Stimulated activated CD8-positive, alpha-beta memory T cell treated with anti-CD3 and anti-CD28 coated beads, Interleukin-12 subunit alpha, Interleukin-12 subunit beta, amount 100 ng/mL, for 1 hour (primary cell): ENCODE data around the gene FNDC3B.

Experiments used
- DNase-seq: peaks from one replicate; pipeline ENCODE4 v3.0.0-alpha.2; 2020; ENCODE audit warnings: low read depth

The FNDC3B gene

GRCh38 chr3:172054115-172054764, 14.9 kb downstream of the FNDC3B start:
- no peak for DNase-seq

GRCh38 chr3:172056416-172056815, 17.0 kb downstream of the FNDC3B start:
- DNase-seq: no peak

GRCh38 chr3:172057059-172057458, 17.7 kb downstream of the FNDC3B start:
- no peak for DNase-seq

GRCh38 chr3:172057624-172058327, 18.4 kb downstream of the FNDC3B start:
- DNase-seq: no peak

GRCh38 chr3:172059532-172059931, 20.2 kb downstream of the FNDC3B start:
- no peak for DNase-seq

- no peak for DNase-seq
These were observed 20.9 kb downstream of the FNDC3B start for GRCh38 chr3:172060234-172060633.

GRCh38 chr3:172061724-172062184, 22.4 kb downstream of the FNDC3B start:
- DNase-seq: no peak

GRCh38 chr3:172062761-172063160, 23.4 kb downstream of the FNDC3B start:
- no peak for DNase-seq

GRCh38 chr3:172063456-172064432, 24.4 kb downstream of the FNDC3B start:
- DNase-seq: no peak

- no peak for DNase-seq
These were observed 26.1 kb downstream of the FNDC3B start for GRCh38 chr3:172065527-172065926.

- no peak for DNase-seq
These were observed 26.8 kb downstream of the FNDC3B start for GRCh38 chr3:172065967-172066762.

- DNase-seq: no peak
These were observed 27.8 kb downstream of the FNDC3B start for GRCh38 chr3:172066880-172067796.

GRCh38 chr3:172067837-172068440, 28.6 kb downstream of the FNDC3B start:
- no peak for DNase-seq

GRCh38 chr3:172068977-172069376, 29.6 kb downstream of the FNDC3B start:
- DNase-seq: no peak

- no peak for DNase-seq
These were observed 30.1 kb downstream of the FNDC3B start for GRCh38 chr3:172069478-172069877.

GRCh38 chr3:172070269-172070668, 30.9 kb downstream of the FNDC3B start:
- no peak for DNase-seq

- no peak for DNase-seq
These were observed 31.4 kb downstream of the FNDC3B start for GRCh38 chr3:172070802-172071201.

GRCh38 chr3:172071780-172072330, 32.5 kb downstream of the FNDC3B start:
- DNase-seq: no peak

GRCh38 chr3:172072543-172072942, 33.2 kb downstream of the FNDC3B start:
- DNase-seq: no peak
